Erythroblast (primary cell): ENCODE data around the gene CH25H.

Experiments
- GATA1 ChIP-seq: IDR thresholded peaks from 2 replicates; pipeline ENCODE4 v1.6.1; 2011; ENCODE audit warnings: low read depth, mild to moderate bottlenecking, control low read depth, low read length, moderate library complexity
- POLR2A ChIP-seq: IDR thresholded peaks from 2 replicates; pipeline ENCODE4 v1.6.1; 2011; ENCODE audit warnings: mild to moderate bottlenecking, low read length

DNA sequence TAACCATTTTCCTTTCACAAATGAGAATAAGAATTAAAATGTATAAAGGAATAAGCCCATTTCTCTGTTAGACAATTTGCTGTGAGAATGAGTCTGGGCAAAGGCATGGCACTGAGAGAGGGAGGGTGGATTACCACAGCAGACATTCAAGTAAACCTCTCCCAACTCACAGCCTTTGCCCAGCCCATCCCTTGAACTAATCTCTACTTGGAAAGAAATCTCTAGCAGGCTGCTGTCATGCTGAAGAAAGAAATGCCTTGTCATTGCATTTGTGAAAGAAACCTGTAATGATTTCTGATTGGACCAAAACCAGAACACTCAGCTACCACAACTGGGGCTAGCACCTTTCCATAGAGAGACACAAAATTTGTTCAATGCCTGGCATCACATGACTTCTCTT is 39.2 kb downstream of the CH25H start:
- no peak for TF ChIP-seq POLR2A
- no peak for TF ChIP-seq GATA1
